ENCODE results near the gene CNR2.

Gene CNR2

DNA sequence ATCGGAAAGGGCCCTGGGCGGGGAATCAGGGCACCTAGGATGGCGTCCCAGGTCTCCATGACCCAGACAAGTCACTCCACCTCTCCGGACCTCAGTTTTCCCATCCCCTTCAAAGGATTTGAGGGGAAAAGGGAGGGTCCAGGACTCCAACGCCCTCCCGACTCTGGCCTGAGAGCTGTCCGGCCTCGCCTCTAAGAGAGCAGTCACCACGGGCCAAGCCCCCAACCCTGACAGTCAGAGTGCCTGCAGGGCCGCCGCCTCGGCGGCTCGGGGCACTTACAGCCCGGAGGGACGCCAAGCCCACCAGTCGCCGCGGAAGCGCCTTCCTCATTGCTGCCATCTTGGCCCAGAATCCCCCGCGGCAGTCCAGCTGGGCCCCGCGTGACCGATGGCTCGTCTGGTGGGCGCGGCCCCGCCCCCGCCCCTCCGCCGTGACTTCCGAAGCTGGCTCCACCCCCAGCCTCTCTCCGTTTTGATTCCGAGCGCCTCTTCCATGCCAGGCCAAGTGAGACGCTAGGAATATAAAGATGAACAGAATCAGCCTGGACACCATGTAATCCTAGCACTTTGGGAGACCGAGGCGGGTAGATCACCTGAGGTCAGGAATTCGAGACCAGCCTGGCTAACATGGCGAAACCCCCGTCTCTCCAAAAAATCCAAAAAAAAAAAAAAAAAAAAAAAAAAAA, 87.9 kb downstream of the CNR2 start, which contains the start of gene HMGCL (continued):
- TF ChIP-seq ZFP3 (tag by site-specific recombination; IDR thresholded peaks at IDR 0.05; ENCODE audit: low read depth) (no peak), ZNF211 (tag by site-specific recombination; IDR thresholded peaks at IDR 0.05; ENCODE audit: low read depth) (no peak), ZNF610 (tag by site-specific recombination; IDR thresholded peaks at IDR 0.05; ENCODE audit: borderline replicate concordance) (no peak), GLIS1 (tag by site-specific recombination; IDR thresholded peaks at IDR 0.05) (peak; percentile 31; the same call in 1 of the 2 replicates), ZNF48 (tag by site-specific recombination; IDR thresholded peaks at IDR 0.05) (no peak), INSM2 (tag by site-specific recombination; IDR thresholded peaks at IDR 0.05) (no peak), ZNF423 (tag by site-specific recombination; IDR thresholded peaks at IDR 0.05) (no peak), ZBTB1 (tag by site-specific recombination; IDR thresholded peaks at IDR 0.05) (no peak), SCRT2 (tag by site-specific recombination; IDR thresholded peaks at IDR 0.05) (no peak), ZNF311 (tag by site-specific recombination; IDR thresholded peaks at IDR 0.05; ENCODE audit: borderline replicate concordance) (no peak), KLF8 (tag by site-specific recombination; IDR thresholded peaks at IDR 0.05) (peak; percentile 90), ZNF76 (tag by site-specific recombination; IDR thresholded peaks at IDR 0.05; ENCODE audit: borderline replicate concordance, low read depth) (peak; percentile 96), RBAK (tag by site-specific recombination; IDR thresholded peaks at IDR 0.05) (no peak), ZNF626 (tag by site-specific recombination; IDR thresholded peaks at IDR 0.05) (no peak), ZSCAN16 (tag by site-specific recombination; IDR thresholded peaks at IDR 0.05) (no peak), ZNF292 (tag by site-specific recombination; IDR thresholded peaks at IDR 0.05; ENCODE audit: borderline replicate concordance, low read depth) (no peak), ZNF132 (tag by site-specific recombination; IDR thresholded peaks at IDR 0.05; ENCODE audit: borderline replicate concordance) (no peak), ZBTB7A (tag by site-specific recombination; IDR thresholded peaks at IDR 0.05; ENCODE audit: low read depth) (peak; percentile 85; the same call in 1 of the 2 replicates), ZNF391 (tag by site-specific recombination; IDR thresholded peaks at IDR 0.05; ENCODE audit: borderline replicate concordance, low read depth) (peak; percentile 78), ZBTB17 (tag by site-specific recombination; IDR thresholded peaks at IDR 0.05) (peak; percentile 88), ZBTB20 (tag by site-specific recombination; IDR thresholded peaks at IDR 0.05) (no peak), PBX3 (CRISPR knock-in tag; IDR thresholded peaks at IDR 0.05) (0 out of 2 replicates have a peak, but pooled peaks have one; percentile 72), WT1 (tag by site-specific recombination; IDR thresholded peaks at IDR 0.05) (peak; percentile 34; the same call in 1 of the 2 replicates), ZFP37 (tag by site-specific recombination; IDR thresholded peaks at IDR 0.05) (peak; percentile 76; the same call in 1 of the 2 replicates), ZNF677 (tag by site-specific recombination; IDR thresholded peaks at IDR 0.05) (no peak), ZNF223 (tag by site-specific recombination; IDR thresholded peaks at IDR 0.05) (no peak), PATZ1 (tag by site-specific recombination; IDR thresholded peaks at IDR 0.05) (peak; percentile 83)
- TF ChIP-seq, protein P1, sequence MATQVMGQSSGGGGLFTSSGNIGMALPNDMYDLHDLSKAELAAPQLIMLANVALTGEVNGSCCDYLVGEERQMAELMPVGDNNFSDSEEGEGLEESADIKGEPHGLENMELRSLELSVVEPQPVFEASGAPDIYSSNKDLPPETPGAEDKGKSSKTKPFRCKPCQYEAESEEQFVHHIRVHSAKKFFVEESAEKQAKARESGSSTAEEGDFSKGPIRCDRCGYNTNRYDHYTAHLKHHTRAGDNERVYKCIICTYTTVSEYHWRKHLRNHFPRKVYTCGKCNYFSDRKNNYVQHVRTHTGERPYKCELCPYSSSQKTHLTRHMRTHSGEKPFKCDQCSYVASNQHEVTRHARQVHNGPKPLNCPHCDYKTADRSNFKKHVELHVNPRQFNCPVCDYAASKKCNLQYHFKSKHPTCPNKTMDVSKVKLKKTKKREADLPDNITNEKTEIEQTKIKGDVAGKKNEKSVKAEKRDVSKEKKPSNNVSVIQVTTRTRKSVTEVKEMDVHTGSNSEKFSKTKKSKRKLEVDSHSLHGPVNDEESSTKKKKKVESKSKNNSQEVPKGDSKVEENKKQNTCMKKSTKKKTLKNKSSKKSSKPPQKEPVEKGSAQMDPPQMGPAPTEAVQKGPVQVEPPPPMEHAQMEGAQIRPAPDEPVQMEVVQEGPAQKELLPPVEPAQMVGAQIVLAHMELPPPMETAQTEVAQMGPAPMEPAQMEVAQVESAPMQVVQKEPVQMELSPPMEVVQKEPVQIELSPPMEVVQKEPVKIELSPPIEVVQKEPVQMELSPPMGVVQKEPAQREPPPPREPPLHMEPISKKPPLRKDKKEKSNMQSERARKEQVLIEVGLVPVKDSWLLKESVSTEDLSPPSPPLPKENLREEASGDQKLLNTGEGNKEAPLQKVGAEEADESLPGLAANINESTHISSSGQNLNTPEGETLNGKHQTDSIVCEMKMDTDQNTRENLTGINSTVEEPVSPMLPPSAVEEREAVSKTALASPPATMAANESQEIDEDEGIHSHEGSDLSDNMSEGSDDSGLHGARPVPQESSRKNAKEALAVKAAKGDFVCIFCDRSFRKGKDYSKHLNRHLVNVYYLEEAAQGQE (tag by site-specific recombination; IDR thresholded peaks at IDR 0.05), result no peak
- TF ChIP-seq, protein P2, sequence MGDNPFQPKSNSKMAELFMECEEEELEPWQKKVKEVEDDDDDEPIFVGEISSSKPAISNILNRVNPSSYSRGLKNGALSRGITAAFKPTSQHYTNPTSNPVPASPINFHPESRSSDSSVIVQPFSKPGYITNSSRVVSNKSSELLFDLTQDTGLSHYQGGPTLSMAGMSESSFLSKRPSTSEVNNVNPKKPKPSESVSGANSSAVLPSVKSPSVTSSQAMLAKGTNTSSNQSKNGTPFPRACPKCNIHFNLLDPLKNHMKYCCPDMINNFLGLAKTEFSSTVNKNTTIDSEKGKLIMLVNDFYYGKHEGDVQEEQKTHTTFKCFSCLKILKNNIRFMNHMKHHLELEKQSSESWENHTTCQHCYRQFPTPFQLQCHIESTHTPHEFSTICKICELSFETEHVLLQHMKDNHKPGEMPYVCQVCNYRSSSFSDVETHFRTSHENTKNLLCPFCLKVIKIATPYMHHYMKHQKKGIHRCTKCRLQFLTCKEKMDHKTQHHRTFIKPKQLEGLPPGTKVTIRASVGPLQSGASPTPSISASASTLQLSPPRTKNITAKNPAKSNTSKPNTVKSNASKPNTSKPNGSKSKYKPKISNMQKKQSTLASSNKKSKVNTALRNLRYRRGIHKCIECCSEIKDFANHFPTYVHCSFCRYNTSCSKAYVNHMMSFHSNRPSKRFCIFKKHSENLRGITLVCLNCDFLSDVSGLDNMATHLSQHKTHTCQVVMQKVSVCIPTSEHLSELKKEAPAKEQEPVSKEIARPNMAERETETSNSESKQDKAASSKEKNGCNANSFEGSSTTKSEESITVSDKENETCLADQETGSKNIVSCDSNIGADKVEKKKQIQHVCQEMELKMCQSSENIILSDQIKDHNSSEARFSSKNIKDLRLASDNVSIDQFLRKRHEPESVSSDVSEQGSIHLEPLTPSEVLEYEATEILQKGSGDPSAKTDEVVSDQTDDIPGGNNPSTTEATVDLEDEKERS (tag by site-specific recombination; IDR thresholded peaks at IDR 0.05), result no peak

Measured in HEK293 (cell line).